ENCODE results near the gene CUL1. TPM values are rescaled to one million over a fixed set of nuclear protein-coding genes. Genes with fewer than 3 reads are reported as not detected.
"Not testable (repeated sequence)": the region's sequence is repeated elsewhere in the genome, so short reads cannot be mapped to it uniquely, and the experiment has no call there.

CUL1 gene
- total RNA-seq, 4 donors from 2014 or later: 80.6 to 83.7 (median 82.8) TPM

- no peak overlapping the region for H3K4me3 ChIP-seq
- H3K36me3 ChIP-seq: no peaks in the 10 kb centered on the region
- no peaks in the 10 kb centered on the region for H3K9me3 ChIP-seq
- 76 to 79% methylated on average over 8 to 11 of the region's 11 CpGs for WGBS, 2 donors (ENCODE audit: low coverage in 1 of 2)
- H3K27ac ChIP-seq: no peak overlapping the region
- no peak for TF ChIP-seq CTCF (IDR thresholded peaks at IDR 0.05)
- TF ChIP-seq POLR2AphosphoS5 (IDR thresholded peaks at IDR 0.05): no peak
- no peak for TF ChIP-seq EP300 (IDR thresholded peaks at IDR 0.05)
- no peak for TF ChIP-seq POLR2A (IDR thresholded peaks at IDR 0.05)
- no peaks in the 10 kb centered on the region for H3K27me3 ChIP-seq
- H3K4me1 ChIP-seq: peaks cover 35 to 80% (median 36%) of the 10 kb centered on the region in 3 donors
- no peak for ATAC-seq
These were observed 4.4 kb downstream of the CUL1 start for GRCh38 chr7:148702876-148703670.

GRCh38 chr7:148703671-148703962 lies 4.9 kb downstream of the CUL1 start:
- H3K4me3 ChIP-seq, ATAC-seq, H3K27ac ChIP-seq, H3K9me3 ChIP-seq, H3K27me3 ChIP-seq, H3K36me3 ChIP-seq: not testable (repeated sequence)
- H3K4me1 ChIP-seq: peaks cover 38 to 85% (median 40%) of the 10 kb centered on the region in 3 donors
- 75 to 82% methylated on average over 1 to 3 of the region's 8 CpGs for WGBS, 2 donors (ENCODE audit: low coverage in 1 of 2)

GRCh38 chr7:148704189-148704588 lies 5.5 kb downstream of the CUL1 start:
- Histone ChIP-seq H3K9me3 (no peaks in the 10 kb centered on the region), H3K36me3 (no peaks in the 10 kb centered on the region), H3K27ac (no peak overlapping the region), H3K4me1 (peaks cover 38 to 91% (median 41%) of the 10 kb centered on the region in 3 donors), H3K4me3 (no peak overlapping the region), H3K27me3 (no peaks in the 10 kb centered on the region)
- WGBS, 2 donors (ENCODE audit: low coverage in 1 of 2): 55 to 66% methylated on average over 3 of the region's 3 CpGs
- TF ChIP-seq POLR2AphosphoS5 (IDR thresholded peaks at IDR 0.05) (no peak), EP300 (IDR thresholded peaks at IDR 0.05) (no peak), POLR2A (IDR thresholded peaks at IDR 0.05) (no peak), CTCF (IDR thresholded peaks at IDR 0.05) (no peak)
- no peak for ATAC-seq

GRCh38 chr7:148704970-148705369 lies 6.3 kb downstream of the CUL1 start:
- ATAC-seq: no peak
- no peak overlapping the region for H3K27ac ChIP-seq
- no peaks in the 10 kb centered on the region for H3K27me3 ChIP-seq
- H3K4me3 ChIP-seq: no peak overlapping the region
- H3K4me1 ChIP-seq: peaks cover 38 to 99% (median 41%) of the 10 kb centered on the region in 3 donors
- no peak for TF ChIP-seq CTCF (IDR thresholded peaks at IDR 0.05)
- TF ChIP-seq POLR2AphosphoS5 (IDR thresholded peaks at IDR 0.05): no peak
- no peak for TF ChIP-seq POLR2A (IDR thresholded peaks at IDR 0.05)
- TF ChIP-seq EP300 (IDR thresholded peaks at IDR 0.05): no peak
- H3K9me3 ChIP-seq: no peaks in the 10 kb centered on the region
- 31 to 41% methylated on average over 3 of the region's 3 CpGs for WGBS, 2 donors (ENCODE audit: low coverage in 1 of 2)
- no peaks in the 10 kb centered on the region for H3K36me3 ChIP-seq

- Histone ChIP-seq H3K27ac (no peak overlapping the region), H3K9me3 (no peaks in the 10 kb centered on the region), H3K4me3 (no peak overlapping the region), H3K36me3 (no peaks in the 10 kb centered on the region), H3K27me3 (no peaks in the 10 kb centered on the region), H3K4me1 (peaks cover 31 to 94% (median 35%) of the 10 kb centered on the region in 3 donors)
- TF ChIP-seq POLR2A (IDR thresholded peaks at IDR 0.05) (no peak), CTCF (IDR thresholded peaks at IDR 0.05) (no peak), EP300 (IDR thresholded peaks at IDR 0.05) (no peak), POLR2AphosphoS5 (IDR thresholded peaks at IDR 0.05) (no peak)
- 83 to 95% methylated on average over 5 of the region's 5 CpGs for WGBS, 2 donors (ENCODE audit: low coverage in 1 of 2)
- ATAC-seq: no peak
These were observed 7.7 kb downstream of the CUL1 start for GRCh38 chr7:148706368-148706767.

Measured in gastroesophageal sphincter (tissue), 4 donors.